Measurements from ENCODE around the gene SETD5. TPM values are rescaled to one million over a fixed set of nuclear protein-coding genes. Genes with fewer than 3 reads are reported as not detected.
A peak's percentile ranks its signal among the peaks of the same experiment; 100 is the strongest.

The SETD5 gene
- total RNA-seq, 1 experiment from 2014 or later: 74.9 TPM

- ATAC-seq: peak; percentile 15
- Histone ChIP-seq H3K36me3 (ENCODE audit: low read depth, low read length) (peaks cover 13% of the 10 kb centered on the region; the same call in 1 of the 2 replicates), H3K4me3 (ENCODE audit: low read length) (no peak overlapping the region), H3K9me3 (ENCODE audit: low read length) (no peaks in the 10 kb centered on the region), H3F3A (ENCODE audit: low read length, unreplicated experiment) (peaks cover 25% of the 10 kb centered on the region), H4K20me1 (ENCODE audit: low read length) (peaks cover 45% of the 10 kb centered on the region), H3K27me3 (ENCODE audit: low read length) (no peaks in the 10 kb centered on the region), H3K4me1 (ENCODE audit: insufficient read depth, low read length) (peaks cover 40% of the 10 kb centered on the region), H3K79me2 (ENCODE audit: low read length) (peaks cover 94% of the 10 kb centered on the region), H2AFZ (ENCODE audit: low read length) (no peak overlapping the region), H3K9me2 (replicated peaks; ENCODE audit: low read length) (no peaks in the 10 kb centered on the region), H3K4me2 (ENCODE audit: low read length) (peak overlapping the region; percentile 22), H3K27ac (ENCODE audit: low read length) (peak overlapping the region; percentile 12), H3K9ac (ENCODE audit: low read length) (no peak overlapping the region)
- TF ChIP-seq EZH2 (IDR thresholded peaks at IDR 0.05; ENCODE audit: low read length, unreplicated experiment) (no peak), CTCF (conservative IDR thresholded peaks at IDR 0.05; ENCODE audit: low read depth, low read length) (no peak), EZH2phosphoT487 (IDR thresholded peaks at IDR 0.05; ENCODE audit: borderline replicate concordance, low read length) (no peak)
- POLR2A ChIA-PET (ENCODE audit: unreplicated experiment): interaction anchor here (0.5 to 1.5 kb wide), 2 partner anchors 24 to 33 kb away, joined by 11 to 50 read pairs; partner anchors contain the start of gene SETD5
- CTCF ChIA-PET: interaction anchor here (0.6 to 1.2 kb wide), 3 partner anchors 19 to 119 kb away, joined by 4 to 5 read pairs (median 4); no protein-coding TSS in a partner anchor
- peak; percentile 60 for DNase-seq
- intact Hi-C loops (cut with micrococcal nuclease): no loop called here
- BruUV-seq (replicated peaks): no TSS peak
These were observed 23.6 kb downstream of the SETD5 start for GRCh38 chr3:9420850-9421549.

GRCh38 chr3:9422712-9423424 lies 25.5 kb downstream of the SETD5 start:
- peak overlapping the region; percentile 31; the same call in 1 of the 2 replicates for H3K4me3 ChIP-seq (ENCODE audit: low read length)
- H2AFZ ChIP-seq (ENCODE audit: low read length): 0 out of 2 replicates have a peak overlapping the region, but pooled peaks have one; percentile 10
- peaks cover 34% of the 10 kb centered on the region for H4K20me1 ChIP-seq (ENCODE audit: low read length)
- H3K9me2 ChIP-seq (replicated peaks; ENCODE audit: low read length): no peaks in the 10 kb centered on the region
- peaks cover 40% of the 10 kb centered on the region for H3K4me1 ChIP-seq (ENCODE audit: insufficient read depth, low read length)
- H3K79me2 ChIP-seq (ENCODE audit: low read length): peaks cover 85% of the 10 kb centered on the region
- ATAC-seq (peak; percentile 96), DNase-seq (peak; percentile 98)
- H3K9me3 ChIP-seq (ENCODE audit: low read length): no peaks in the 10 kb centered on the region
- H3F3A ChIP-seq (ENCODE audit: low read length, unreplicated experiment): peaks cover 25% of the 10 kb centered on the region
- no peaks in the 10 kb centered on the region for H3K27me3 ChIP-seq (ENCODE audit: low read length)
- ChIA-PET POLR2A (ENCODE audit: unreplicated experiment) (interaction anchor here (0.6 kb wide), 1 partner anchor 15 kb away, joined by 4 read pairs; no protein-coding TSS in a partner anchor), CTCF (interaction anchor here (0.6 to 1.2 kb wide), 3 partner anchors 23 to 70 kb away, joined by 4 to 12 read pairs (median 5); no protein-coding TSS in a partner anchor)
- TSS peak; percentile 84 for BruUV-seq (replicated peaks)
- intact Hi-C loops (cut with micrococcal nuclease): loop anchor here (1.0 kb wide), 2 partner anchors 24 to 70 kb away; no protein-coding TSS in a partner anchor
- H3K9ac ChIP-seq (ENCODE audit: low read length): peak overlapping the region; percentile 41
- H3K36me3 ChIP-seq (ENCODE audit: low read depth, low read length): peaks cover 26% of the 10 kb centered on the region
- peak overlapping the region; percentile 64 for H3K4me2 ChIP-seq (ENCODE audit: low read length)
- H3K27ac ChIP-seq (ENCODE audit: low read length): peak overlapping the region; percentile 85
- TF ChIP-seq CTCF (conservative IDR thresholded peaks at IDR 0.05; ENCODE audit: low read depth, low read length): peak; percentile 76
- no peak for TF ChIP-seq EZH2 (IDR thresholded peaks at IDR 0.05; ENCODE audit: low read length, unreplicated experiment)
- no peak for TF ChIP-seq EZH2phosphoT487 (IDR thresholded peaks at IDR 0.05; ENCODE audit: borderline replicate concordance, low read length)

Data from PC-3 (cell line).